GM20000 (cell line): ENCODE measurements around the gene SPRR2B.
"Not testable (repeated sequence)": the region's sequence is repeated elsewhere in the genome, so short reads cannot be mapped to it uniquely, and the experiment has no call there.

Experiments used
- DNase-seq: peaks from one replicate; pipeline ENCODE4 v3.0.0; 2012; ENCODE audit warnings: low spot score
- TF ChIP-seq, protein P1 (sequence below): IDR thresholded peaks from 2 replicates; pipeline ENCODE4 v1.5.1; 2012; ENCODE audit warnings: mild to moderate bottlenecking, control low read depth; ENCODE audit errors: extremely low read depth, missing control alignments

SPRR2B gene

GRCh38 chr1:153032073-153032472 is 39.3 kb downstream of the SPRR2B start:
- DNase-seq: no peak
- TF ChIP-seq, protein P1, sequence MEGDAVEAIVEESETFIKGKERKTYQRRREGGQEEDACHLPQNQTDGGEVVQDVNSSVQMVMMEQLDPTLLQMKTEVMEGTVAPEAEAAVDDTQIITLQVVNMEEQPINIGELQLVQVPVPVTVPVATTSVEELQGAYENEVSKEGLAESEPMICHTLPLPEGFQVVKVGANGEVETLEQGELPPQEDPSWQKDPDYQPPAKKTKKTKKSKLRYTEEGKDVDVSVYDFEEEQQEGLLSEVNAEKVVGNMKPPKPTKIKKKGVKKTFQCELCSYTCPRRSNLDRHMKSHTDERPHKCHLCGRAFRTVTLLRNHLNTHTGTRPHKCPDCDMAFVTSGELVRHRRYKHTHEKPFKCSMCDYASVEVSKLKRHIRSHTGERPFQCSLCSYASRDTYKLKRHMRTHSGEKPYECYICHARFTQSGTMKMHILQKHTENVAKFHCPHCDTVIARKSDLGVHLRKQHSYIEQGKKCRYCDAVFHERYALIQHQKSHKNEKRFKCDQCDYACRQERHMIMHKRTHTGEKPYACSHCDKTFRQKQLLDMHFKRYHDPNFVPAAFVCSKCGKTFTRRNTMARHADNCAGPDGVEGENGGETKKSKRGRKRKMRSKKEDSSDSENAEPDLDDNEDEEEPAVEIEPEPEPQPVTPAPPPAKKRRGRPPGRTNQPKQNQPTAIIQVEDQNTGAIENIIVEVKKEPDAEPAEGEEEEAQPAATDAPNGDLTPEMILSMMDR: no peak

DNA sequence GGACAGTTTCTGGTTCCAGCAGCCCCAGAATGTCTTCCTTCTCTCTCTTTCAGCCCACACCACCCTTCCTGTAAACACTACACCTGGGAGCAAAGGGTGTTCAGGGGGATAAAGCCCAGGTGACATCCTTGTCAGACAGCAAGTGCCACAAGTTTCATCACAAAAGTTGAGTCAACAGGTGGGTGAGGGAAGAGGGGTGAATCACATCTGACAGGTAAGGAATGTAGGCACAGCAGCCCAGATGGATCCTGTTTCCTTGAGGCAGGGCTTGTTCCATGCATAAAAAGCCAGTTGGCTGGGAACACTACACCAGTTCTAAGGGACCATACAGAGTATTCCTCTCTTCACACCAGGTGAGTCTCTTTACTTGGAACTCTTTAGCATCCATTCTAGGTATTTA is 40.5 kb downstream of the SPRR2B start, which contains the start of gene SPRR1B:
Gene SPRR1B (plus strand): TSS at position 309 of the 400 bp plus-strand sequence. CDS start 1,143 bp downstream, outside the sequence.
- DNase-seq: no peak
- TF ChIP-seq, protein P1: no peak

- TF ChIP-seq, protein P1: no peak
- DNase-seq: no peak
Measured at GRCh38 chr1:153028766-153029165, 42.6 kb downstream of the SPRR2B start.

DNA sequence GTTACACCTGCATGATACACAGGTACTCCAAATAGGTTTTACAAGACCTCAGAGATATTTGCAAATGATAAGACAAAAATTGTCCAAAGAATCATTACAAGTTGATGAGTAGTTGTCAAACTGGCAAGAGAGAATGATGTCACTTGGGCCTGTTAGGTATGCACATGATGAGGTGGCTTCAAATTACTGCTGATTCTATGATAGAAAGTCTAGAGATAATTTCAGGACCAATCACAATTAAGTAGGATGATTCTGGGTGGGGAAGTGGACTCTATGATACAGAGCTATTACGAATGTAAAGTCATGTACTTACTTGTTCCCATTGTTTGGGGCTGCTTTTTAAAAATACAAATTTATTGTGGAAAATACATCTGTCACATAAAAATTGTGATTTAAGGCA is 45.6 kb downstream of the SPRR2B start:
- TF ChIP-seq, protein P1: no peak
- DNase-seq: no peak

- TF ChIP-seq, protein P1: no peak
- no peak for DNase-seq
Measured at GRCh38 chr1:153024413-153024812, 47.0 kb downstream of the SPRR2B start.

- TF ChIP-seq, protein P1: no peak
- no peak for DNase-seq
Measured at GRCh38 chr1:153023109-153023508, 48.3 kb downstream of the SPRR2B start.

DNA sequence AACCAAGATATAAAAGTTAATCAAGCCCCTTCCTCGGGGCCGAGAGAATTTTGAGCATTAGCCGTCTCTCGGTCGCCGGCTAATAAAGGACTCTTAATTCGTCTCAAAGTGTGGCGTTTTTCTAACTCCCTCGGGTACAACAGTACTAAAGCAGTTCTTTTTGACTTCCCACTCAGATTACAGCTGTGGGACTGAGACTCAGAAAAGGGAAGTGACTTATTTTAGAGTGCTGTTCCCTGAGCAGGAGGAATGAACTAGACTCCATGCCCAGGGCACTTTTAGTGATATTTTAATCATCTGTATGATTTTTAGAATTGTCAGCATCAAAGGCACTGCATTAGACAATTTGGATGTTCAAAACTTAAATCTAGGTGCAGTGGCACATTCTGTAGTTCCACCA is 49.1 kb downstream of the SPRR2B start:
- not testable (repeated sequence) for DNase-seq

DNA sequence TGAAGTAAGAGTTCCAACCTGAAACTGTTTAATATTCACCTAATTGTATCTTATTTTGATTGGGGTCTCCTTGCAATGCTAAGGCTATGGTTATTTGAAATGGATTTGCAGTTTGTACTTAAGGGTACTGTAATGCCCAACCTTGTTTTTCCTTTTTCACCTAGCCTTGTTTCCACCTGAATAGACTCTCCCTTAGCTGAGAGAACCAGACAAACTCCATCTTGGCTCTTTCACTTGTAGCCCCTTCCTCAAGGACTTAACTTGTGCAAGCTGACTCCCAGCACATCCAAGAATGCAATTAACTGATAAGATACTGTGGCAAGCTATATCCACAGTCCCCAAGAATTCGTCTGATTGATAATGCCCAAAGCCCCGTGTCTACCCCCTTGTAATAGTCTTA is 49.6 kb downstream of the SPRR2B start:
- DNase-seq: not testable (repeated sequence)
